Thymus (tissue), 11 donors: ENCODE data around the gene ACLY. TPM values are rescaled to one million over a fixed set of nuclear protein-coding genes. Genes with fewer than 3 reads are reported as not detected.
A peak's percentile ranks its signal among the peaks of the same experiment; 100 is the strongest.
"Not testable (repeated sequence)": the region's sequence is repeated elsewhere in the genome, so short reads cannot be mapped to it uniquely, and the experiment has no call there.

Experiments
- DNase-seq, 9 donors: peaks; one replicate each; pipeline ENCODE4 v3.0.0-alpha.2; 2013; ENCODE audit warnings: low spot score in 9 of 9, low read depth in 6 of 9, missing footprints in 1 of 9
- H3K27ac ChIP-seq, 2 donors: one replicate each; pipeline ENCODE4 v1.5.1; 2013; ENCODE audit warnings: control low read depth in 1 of 2, low read depth in 1 of 2, low read length in 1 of 2, mild to moderate bottlenecking in 1 of 2, moderate library complexity in 1 of 2
- H3K27me3 ChIP-seq, 2 donors: one replicate each; pipeline ENCODE4 v1.5.1; 2013; ENCODE audit warnings: low read length in 1 of 2; ENCODE audit not compliant: control insufficient read depth in 2 of 2, insufficient read depth in 1 of 2
- H3K36me3 ChIP-seq, 2 donors: one replicate each; pipeline ENCODE4 v1.5.1; 2013; ENCODE audit warnings: low read length in 1 of 2, mild to moderate bottlenecking in 1 of 2, moderate library complexity in 1 of 2; ENCODE audit not compliant: control insufficient read depth in 2 of 2, insufficient read depth in 2 of 2
- H3K4me1 ChIP-seq, 2 donors: one replicate each; pipeline ENCODE4 v1.5.1; 2013; ENCODE audit warnings: low read length in 2 of 2; ENCODE audit not compliant: control insufficient read depth in 2 of 2, insufficient read depth in 2 of 2
- H3K4me3 ChIP-seq, 2 donors: one replicate each; pipeline ENCODE4 v1.5.1; 2013; ENCODE audit warnings: low read length in 2 of 2, control low read depth in 1 of 2, mild to moderate bottlenecking in 1 of 2
- H3K9me3 ChIP-seq, 2 donors: one replicate each; pipeline ENCODE4 v1.5.1; 2013; ENCODE audit warnings: low read length in 1 of 2, mild to moderate bottlenecking in 1 of 2; ENCODE audit not compliant: control insufficient read depth in 2 of 2, insufficient read depth in 1 of 2
- WGBS: extraction: QIAGEN DNeasy Blood & Tissue Kit; methylation state at CpG from one replicate; pipeline ENCODE4 v1.1.7; 2013; 5-methylcytosine and 5-hydroxymethylcytosine counted together
- polyA plus RNA-seq: library from polyadenylated mRNA; stranded (reverse); fragments of 200-250 nt; gene quantifications from one replicate; pipeline ENCODE4 v1.2.3, GENCODE V29; 2013
- total RNA-seq: library from RNA; stranded (reverse); fragments of 120-200 nt; gene quantifications from one replicate; pipeline ENCODE4 v1.2.4, GENCODE V29; 2013
- donor health status: healthy.

Gene ACLY
- total and polyA plus RNA-seq, 2 donors, result 26.6 to 42.7 TPM

DNA sequence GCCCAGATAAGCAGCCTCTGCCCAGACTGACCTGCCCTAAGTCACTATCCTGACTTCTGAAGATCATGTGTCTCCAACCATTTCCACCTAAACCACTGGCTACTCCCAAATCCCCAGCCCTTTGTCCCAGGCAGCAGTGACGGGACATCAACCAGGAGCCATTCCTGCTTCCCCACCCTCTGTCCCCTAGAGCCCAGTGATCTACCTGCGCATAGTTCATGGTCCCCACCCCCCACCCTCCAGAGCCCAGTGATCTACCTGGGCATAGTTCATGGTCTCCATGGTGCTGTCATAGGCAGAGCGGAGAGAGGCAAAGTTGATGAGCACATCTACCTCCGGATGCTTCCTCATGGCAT lies 26.8 kb downstream of the ACLY start:
- no peaks in the 10 kb centered on the region for H3K27me3 ChIP-seq
- no peak overlapping the region for H3K4me3 ChIP-seq

DNA sequence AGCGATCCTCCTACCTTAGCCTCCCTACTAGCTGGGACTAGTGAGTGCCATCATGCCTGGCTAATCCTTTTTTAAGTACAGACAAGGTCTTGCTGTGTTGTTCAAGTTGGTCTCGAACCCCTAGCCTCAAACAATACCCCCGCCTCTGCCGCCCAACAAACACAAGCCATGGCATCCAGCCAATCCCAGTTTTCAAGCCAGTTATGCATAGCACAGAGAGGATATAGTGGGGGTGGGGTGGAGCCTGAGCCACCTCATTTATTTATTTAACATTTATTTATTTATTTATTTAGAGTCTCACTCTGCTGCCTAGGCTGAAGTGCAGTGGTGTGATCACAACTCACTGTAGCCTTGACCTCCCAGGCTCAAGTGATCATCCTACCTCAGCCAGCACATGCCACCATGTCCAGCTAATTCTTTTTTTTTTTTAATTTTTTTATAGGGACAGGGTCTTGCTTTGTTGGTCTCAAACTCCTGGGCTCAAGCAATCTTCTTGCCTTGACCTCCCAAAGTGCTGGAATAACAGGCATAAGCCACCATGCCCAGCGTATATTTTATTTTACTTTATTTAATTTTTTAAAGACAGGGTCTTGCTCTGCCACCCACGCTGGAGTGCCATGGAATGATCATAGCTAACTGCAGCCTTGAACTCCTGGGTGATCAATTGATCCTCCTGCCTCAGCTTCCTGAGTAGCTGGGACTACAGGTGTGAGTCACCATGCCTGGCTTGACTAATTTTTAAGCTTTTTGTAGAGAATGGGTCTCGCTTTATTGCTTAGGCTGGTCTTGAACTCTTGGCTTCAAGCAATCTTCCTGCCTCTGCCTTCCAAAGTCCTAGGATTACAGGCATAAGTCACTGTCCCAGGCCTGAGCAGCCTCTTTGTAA lies 27.4 kb downstream of the ACLY start:
- Histone ChIP-seq H3K4me1 (no peaks in the 10 kb centered on the region), H3K9me3 (no peaks in the 10 kb centered on the region), H3K4me3 (no peak overlapping the region), H3K27ac (no peak overlapping the region), H3K27me3 (no peaks in the 10 kb centered on the region), H3K36me3 (peaks cover 78 to 80% of the 10 kb centered on the region in 2 donors)
- 99% methylated on average over 7 of the region's 7 CpGs for WGBS
- no peak for DNase-seq

More for the DNA sequence above, 26.8 kb downstream of the ACLY start:
- Histone ChIP-seq H3K9me3 (no peaks in the 10 kb centered on the region), H3K4me1 (no peaks in the 10 kb centered on the region), H3K27ac (no peak overlapping the region), H3K36me3 (peaks cover 78 to 80% of the 10 kb centered on the region in 2 donors)
- WGBS, result over 99% methylated on average over 4 of the region's 4 CpGs
- DNase-seq, result no peak

DNA sequence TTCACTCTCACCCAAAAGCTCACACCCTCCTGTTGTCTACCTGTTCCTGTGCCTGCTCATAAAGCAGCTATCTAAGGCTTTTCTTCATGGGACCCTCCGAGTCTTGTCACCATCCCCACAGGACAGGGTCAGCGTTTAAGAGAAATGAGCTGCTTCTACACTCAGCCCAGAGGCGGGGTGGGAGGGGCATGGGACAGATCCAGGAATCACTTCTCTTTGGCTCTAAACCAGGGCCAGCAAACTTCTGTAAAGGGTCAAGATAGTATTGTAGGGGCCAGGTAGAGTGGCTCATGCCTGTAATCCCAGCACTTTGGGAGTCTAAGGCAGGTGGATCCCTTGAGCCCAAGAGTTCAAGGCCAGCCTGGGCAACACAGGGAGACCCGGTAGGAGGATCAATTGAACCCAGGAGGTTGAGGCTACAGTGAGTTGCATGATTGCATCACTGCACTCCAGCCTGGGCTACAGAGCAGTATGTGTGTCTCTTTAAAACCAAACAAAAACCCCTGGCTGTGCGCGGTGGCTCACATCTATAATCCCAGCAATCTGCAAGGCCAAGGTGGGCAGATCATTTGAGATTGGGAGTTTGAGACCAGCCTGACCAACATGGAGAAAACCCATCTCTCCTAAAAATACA lies 30.3 kb downstream of the ACLY start:
- H3K4me3 ChIP-seq, result no peak overlapping the region
- H3K27me3 ChIP-seq, result no peaks in the 10 kb centered on the region
- no peaks in the 10 kb centered on the region for H3K4me1 ChIP-seq
- DNase-seq, result no peak
- no peaks in the 10 kb centered on the region for H3K9me3 ChIP-seq
- H3K27ac ChIP-seq, result no peak overlapping the region
- peaks cover 80 to 86% of the 10 kb centered on the region in 2 donors for H3K36me3 ChIP-seq
- 98% methylated on average over 6 of the region's 6 CpGs for WGBS

DNA sequence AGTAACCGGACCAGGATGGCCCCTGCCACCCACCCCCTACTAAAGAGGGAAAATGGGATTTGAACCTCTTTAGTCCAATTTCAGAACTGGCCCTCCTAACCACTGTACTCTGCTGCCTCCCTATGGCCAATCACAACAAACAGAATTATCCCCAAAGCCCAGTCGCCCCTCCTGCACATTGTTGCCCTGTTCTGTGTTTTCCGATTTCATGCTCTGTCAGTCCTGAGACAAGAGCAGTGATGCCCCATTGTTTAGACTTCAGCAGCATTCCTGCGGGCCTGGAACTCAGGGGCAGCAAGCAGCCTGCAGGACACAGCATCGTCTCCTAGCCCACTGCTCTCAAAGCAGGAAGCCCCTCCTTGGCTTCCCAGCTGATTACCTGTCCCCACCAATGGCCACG lies 33.0 kb downstream of the ACLY start:
- H3K36me3 ChIP-seq, result peaks cover 73 to 86% of the 10 kb centered on the region in 2 donors
- no peaks in the 10 kb centered on the region for H3K4me1 ChIP-seq
- 97% methylated on average over 6 of the region's 6 CpGs for WGBS
- no peak overlapping the region for H3K27ac ChIP-seq
- peak in 1 of 9 donors; percentile 10 for DNase-seq
- no peak overlapping the region for H3K4me3 ChIP-seq
- no peaks in the 10 kb centered on the region for H3K27me3 ChIP-seq
- no peaks in the 10 kb centered on the region for H3K9me3 ChIP-seq

DNA sequence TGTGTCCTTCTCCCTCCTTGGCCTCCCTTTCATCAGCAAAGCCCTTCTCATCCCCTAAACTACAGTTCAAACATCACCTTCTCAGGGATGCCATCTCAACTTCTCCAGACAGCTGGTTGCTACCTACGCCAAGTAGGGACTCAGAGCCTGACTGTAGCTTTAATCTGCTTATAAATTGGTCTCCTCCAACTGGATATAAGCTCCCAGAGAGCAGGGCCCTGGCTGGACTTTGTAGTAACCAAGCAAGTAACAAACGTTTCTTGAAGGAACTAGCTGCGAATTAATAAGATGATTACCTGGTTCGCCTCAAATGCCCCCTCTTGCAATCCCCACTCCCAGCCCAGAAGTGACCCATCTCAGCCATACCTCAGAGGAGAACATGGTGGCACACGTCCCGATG lies 36.0 kb downstream of the ACLY start:
- WGBS, result 96% methylated on average over 6 of the region's 6 CpGs
- Histone ChIP-seq H3K36me3 (peaks cover 74 to 92% of the 10 kb centered on the region in 2 donors), H3K4me3 (no peak overlapping the region), H3K9me3 (no peaks in the 10 kb centered on the region), H3K27me3 (no peaks in the 10 kb centered on the region), H3K4me1 (no peaks in the 10 kb centered on the region), H3K27ac (no peak overlapping the region)
- DNase-seq, result no peak

DNA sequence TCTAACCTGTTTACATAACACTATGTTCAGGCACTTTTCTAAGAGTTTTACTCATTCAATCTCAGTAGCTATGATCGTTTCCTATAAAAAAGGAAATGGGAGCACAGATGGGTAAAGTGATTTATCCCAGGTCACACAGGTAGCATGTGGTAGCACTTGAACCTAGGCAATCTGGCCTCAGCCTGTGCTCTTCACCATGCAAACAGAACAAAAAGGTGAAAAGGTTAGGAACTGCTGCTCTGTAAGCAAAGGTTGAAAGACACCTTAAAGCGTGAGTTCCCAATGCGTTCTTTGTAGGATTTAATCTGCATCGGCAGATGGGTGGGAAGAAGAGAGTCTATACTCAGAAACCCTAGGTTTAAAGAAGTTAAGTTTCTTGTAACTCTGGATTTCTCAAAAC lies 38.6 kb downstream of the ACLY start:
- no peaks in the 10 kb centered on the region for H3K27me3 ChIP-seq
- no peak overlapping the region for H3K4me3 ChIP-seq
- WGBS, result 96% methylated on average over 4 of the region's 4 CpGs
- no peak overlapping the region for H3K27ac ChIP-seq
- no peak for DNase-seq
- H3K4me1 ChIP-seq, result no peaks in the 10 kb centered on the region
- H3K9me3 ChIP-seq, result no peaks in the 10 kb centered on the region
- H3K36me3 ChIP-seq, result peaks cover 62 to 70% of the 10 kb centered on the region in 2 donors

DNA sequence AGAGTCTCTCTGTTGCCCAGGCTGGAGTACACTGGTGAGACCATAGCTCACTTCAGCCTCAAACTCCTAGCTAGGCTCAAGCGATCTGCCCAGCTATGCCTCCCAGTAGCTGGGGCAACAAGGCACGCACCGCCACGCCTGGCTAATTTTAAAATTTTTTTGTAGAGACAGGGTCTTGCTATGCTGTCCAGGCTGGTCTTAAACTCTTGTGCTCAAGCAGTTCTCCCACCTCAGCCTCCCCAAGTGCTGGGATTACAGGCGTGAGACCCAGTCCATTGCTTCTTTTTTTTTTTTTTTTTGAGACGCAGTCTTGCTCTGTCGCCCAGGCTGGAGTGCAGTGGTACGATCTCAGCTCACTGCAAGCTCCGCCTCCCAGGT lies 44.5 kb downstream of the ACLY start:
- whole genome bisulfite sequencing, result 98% methylated on average over 9 of the region's 9 CpGs
- H3K4me1 ChIP-seq, DNase-seq, H3K27me3 ChIP-seq, H3K4me3 ChIP-seq, H3K27ac ChIP-seq, H3K9me3 ChIP-seq: not testable (repeated sequence)
- H3K36me3 ChIP-seq, result peaks cover 65 to 67% of the 10 kb centered on the region in 2 donors

DNA sequence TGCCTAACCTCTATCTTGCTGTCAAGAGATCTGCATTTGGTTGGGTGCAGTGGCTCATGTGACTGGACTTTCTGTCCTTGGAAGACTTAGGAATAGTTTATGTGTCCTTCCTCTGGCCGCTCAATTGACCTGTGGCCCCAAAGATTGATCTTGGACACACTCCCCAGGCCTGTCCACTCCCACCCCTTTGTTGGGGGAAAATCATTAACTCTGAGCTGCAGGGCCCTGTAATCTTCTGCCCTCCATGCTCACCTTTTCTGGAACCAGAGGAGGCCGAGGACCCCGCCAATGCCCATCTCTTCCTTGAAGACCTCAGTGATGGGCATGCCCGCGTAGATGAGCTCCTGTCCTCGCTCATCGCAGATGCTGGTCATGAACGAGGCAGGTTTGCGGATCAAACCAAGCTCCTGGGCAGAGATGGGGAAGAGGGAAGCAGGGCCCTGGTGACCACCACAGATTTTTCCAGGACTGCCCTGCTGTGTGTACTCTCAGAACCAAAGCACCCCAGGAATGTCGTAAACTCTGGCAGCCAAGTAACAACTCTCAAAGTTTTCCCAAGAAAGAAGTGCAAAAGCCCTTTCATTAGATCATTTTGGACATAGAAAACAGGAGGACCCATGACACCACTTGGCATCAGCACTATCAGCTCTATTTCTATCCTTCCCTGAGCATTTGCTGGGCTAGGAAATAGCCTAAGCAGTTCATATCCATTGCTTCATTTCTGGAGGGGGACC lies 45.0 kb downstream of the ACLY start:
- H3K4me3 ChIP-seq, result no peak overlapping the region
- no peak for DNase-seq
- 99% methylated on average over 10 of the region's 10 CpGs for WGBS
- no peaks in the 10 kb centered on the region for H3K4me1 ChIP-seq
- no peaks in the 10 kb centered on the region for H3K9me3 ChIP-seq
- no peak overlapping the region for H3K27ac ChIP-seq
- H3K36me3 ChIP-seq, result peaks cover 60 to 67% of the 10 kb centered on the region in 2 donors
- H3K27me3 ChIP-seq, result no peaks in the 10 kb centered on the region

DNA sequence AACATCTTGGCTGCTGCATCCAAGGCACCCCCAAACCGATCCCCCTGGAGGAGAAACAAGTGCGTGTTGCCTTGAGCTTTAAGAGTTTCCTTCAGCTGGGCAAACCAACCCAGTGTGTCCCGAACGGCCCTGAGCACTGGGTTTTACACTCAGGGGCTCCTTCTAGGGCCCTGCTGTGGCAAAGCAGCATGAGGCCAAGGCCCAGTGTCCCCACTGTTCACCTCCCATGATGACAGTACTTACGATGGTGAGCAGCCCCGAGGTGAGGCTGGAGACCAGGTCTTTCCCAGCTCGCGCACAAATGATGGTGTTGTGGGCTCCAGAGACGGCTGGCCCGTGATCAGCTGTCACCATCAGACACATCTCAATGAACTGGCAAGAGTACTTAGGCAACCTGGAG lies 47.0 kb downstream of the ACLY start:
- no peak overlapping the region for H3K27ac ChIP-seq
- no peaks in the 10 kb centered on the region for H3K9me3 ChIP-seq
- WGBS, result over 99% methylated on average over 10 of the region's 10 CpGs
- no peaks in the 10 kb centered on the region for H3K27me3 ChIP-seq
- no peaks in the 10 kb centered on the region for H3K4me1 ChIP-seq
- peaks cover 52 to 59% of the 10 kb centered on the region in 2 donors for H3K36me3 ChIP-seq
- H3K4me3 ChIP-seq, result no peak overlapping the region
- no peak for DNase-seq
